Stimulated activated CD4-positive, alpha-beta T cell treated with anti-CD3 and anti-CD28 coated beads, Interleukin-12 subunit alpha, Interleukin-12 subunit beta, amount 100 ng/mL, for 48 hours (primary cell): ENCODE results near the gene NR3C2.

Source experiments
- DNase-seq, 3 donors: peaks; one replicate each; pipeline ENCODE4 v3.0.0-alpha.2; 2020; ENCODE audit warnings: low read depth in 2 of 3, low spot score in 1 of 3

NR3C2 gene

DNA sequence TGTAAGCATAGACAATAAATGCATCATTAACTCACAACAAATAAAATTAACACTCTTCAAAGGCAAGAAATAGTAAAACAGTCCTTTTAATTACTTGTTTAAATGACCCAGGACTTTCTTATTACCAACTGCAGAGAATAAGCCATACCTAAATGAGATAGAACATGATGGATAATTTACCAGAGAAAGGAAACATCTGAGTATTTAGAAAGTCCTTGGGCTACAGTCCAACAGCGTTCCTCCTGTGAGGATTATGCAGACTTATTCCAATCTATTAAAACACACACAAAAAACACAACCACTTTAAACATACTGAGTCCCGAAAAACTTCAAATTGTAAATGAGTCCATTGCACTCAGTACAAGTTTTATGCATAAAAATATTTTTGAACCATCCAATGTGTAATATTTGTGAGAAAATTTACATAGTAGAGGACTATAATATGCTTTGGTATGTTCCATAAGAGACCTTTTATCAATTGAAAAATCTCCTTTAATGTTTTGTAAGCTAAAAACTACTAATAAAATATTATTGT is 129.2 kb downstream of the NR3C2 start:
- no peak for DNase-seq

- no peak for DNase-seq
These were observed 130.7 kb downstream of the NR3C2 start for GRCh38 chr4:148311526-148311925.

DNA sequence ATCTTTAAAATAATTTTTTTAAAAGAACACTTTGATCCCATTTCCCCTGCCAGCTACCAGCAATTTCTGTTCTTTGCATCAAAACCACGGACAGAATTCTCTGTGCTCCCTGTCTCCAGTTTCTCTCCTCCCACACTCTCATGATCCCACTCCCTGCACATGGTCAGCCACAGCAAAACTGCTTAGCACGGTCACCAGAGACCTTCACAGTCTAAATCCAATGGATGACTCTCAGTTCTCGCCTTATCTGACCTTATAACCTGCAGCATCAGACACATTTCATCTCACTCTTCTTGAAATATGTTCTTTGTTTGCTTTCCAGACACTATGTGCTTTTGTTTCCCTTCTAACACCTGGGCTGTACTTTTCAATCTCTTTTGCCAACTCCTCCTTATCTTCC is 131.5 kb downstream of the NR3C2 start:
- DNase-seq: no peak

DNA sequence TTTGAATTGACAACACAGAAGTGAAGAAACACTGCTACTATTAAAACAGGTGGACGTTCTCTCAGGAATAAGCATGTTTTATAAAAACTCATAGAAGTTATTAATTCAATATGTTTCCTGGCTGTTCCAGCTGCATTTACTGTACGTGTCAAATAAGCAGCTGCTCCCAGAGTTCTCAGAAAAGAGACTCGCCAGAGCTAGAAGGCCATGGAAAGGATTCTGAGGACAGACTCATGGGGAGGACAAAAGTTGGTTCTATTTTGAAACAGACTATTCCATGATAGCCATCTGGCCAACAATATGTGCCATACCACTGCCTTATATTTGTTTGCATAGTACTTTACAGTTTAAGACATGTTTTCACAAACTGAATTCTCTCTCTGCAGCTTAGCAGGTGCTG is 136.5 kb downstream of the NR3C2 start:
- DNase-seq: no peak

DNA sequence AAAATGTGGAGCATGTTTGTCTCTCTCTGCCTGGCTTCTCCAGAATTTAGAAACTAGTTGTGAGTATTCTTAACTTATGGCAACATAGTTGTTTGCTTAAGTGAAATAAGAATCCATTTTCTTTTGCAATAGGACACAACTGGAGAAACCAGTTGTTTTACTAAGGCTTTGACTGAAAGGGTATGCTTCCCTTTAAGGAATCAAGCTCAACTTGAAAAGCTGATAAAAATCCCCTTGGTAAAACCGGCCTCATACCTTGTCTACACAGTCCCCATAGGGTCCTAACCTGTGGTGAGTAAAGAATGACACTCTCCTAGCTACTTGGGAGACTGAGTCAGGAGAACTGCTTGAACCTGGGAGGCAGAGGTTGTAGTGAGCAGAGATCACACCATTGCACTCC is 139.8 kb downstream of the NR3C2 start:
- DNase-seq: no peak

DNA sequence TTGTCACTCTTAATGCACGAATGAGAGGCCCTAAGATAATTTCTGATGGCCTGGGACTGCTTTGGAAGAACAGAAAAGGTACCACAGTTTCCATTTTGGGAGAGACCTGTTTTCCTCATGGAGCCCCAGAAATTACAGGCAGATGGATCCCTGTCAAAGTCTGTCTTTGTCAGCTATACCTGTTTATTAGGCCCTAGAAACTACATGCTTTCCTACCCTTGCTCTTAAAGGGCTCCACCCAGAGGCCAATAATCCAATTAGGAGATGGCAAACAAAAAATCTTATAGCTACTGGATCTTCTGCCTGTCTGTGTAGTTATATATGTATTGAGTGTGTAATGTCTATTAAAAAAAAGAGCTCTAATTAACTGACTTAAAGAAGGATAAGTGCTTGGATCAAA is 141.3 kb downstream of the NR3C2 start:
- no peak for DNase-seq

- no peak for DNase-seq
These were observed 142.9 kb downstream of the NR3C2 start for GRCh38 chr4:148299337-148299736.

DNA sequence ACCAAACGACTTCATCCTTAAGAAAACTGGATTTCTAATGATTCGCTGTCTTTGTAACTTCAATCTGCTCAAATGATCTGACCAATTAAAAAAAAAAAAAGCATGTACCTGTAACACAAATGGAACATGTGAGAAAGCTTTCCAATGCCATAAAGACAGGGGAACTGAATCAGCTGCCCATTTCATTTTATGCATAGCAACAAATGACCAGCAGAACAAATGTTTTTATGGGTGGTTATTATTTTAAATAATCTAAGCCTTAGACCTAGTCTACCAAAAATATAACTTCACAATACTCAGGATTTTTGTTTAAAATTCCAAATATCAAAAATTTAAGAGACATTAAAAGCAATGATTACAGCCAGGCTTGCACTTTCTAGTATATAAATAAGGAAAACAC is 145.7 kb downstream of the NR3C2 start:
- DNase-seq: no peak

GRCh38 chr4:148295642-148296041 is 146.6 kb downstream of the NR3C2 start:
- DNase-seq: no peak

DNA sequence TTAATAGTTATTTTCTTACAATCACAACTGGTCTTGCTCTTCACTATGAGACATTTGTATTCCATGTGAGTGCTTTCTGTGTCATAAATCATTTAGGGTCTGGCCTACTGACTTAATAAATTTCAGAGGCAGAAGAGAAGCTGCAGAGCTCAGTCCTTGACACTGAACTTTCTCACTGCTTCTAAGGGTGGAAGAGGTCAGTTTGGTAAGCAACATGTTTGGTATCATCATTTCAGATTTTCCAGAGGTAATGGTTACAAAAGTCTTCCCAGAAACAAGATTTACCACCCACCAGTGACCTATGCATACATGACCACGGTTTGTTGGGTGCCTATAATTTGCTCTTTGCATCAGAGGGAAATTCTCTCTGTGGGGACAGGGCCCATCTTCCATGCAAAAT is 148.6 kb downstream of the NR3C2 start:
- DNase-seq: no peak

DNA sequence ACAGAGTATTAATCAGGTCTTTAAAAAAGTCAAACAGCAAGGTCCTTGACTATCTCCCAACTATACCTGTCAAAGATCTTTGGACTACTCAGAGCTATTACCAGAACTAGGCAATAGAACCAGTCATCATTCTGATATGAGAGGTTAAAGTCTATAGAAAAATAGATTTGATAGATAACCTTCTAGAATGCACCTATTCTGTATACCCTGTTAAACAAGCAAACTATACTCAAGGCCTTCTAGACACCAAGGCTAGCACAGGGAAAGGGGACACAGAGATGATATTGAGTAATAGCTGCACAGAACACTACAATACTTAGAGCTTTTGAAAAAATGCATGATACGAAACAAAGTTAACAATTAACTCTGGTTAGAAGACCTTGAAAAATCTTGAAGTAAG is 149.5 kb downstream of the NR3C2 start:
- no peak for DNase-seq

GRCh38 chr4:148289740-148290139 is 152.5 kb downstream of the NR3C2 start:
- DNase-seq: no peak

DNA sequence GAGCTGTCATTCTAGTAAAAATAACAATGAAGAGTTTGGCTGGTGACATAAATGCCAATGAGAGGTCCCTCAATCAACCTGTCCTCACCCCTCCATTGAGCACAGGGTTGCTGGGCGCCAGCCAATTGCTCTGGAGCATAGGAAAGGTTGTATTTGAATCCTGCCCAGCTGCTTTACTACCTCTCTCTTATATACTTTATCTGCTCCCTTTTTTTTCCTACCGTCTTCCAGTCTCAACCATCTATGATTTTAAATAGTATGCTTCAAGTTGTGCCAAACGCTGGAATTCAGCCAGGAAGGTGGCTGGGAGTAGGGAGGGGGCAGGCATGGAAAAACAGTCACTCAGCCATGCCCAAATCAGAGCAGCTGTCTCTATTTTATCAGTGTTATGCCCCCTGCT is 153.8 kb downstream of the NR3C2 start:
- no peak for DNase-seq

DNA sequence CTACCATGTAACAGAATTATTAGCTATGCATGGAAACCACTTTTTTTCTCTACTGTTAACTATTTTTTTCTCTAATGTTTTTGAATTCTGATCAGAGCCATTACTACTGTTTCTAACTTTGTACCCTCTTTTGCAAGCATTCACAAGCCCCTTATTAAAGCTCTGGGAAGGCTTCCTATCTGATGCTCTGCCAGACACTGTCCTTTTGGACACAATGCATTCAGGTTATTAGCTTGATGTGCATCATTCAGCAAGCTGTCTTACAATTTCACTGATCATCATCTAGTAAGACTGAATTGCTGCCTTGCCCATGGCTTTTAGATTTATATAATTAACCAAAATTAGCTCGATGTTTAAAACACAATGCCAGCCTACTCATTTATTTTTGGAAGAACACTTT is 155.1 kb downstream of the NR3C2 start:
- DNase-seq: no peak

DNA sequence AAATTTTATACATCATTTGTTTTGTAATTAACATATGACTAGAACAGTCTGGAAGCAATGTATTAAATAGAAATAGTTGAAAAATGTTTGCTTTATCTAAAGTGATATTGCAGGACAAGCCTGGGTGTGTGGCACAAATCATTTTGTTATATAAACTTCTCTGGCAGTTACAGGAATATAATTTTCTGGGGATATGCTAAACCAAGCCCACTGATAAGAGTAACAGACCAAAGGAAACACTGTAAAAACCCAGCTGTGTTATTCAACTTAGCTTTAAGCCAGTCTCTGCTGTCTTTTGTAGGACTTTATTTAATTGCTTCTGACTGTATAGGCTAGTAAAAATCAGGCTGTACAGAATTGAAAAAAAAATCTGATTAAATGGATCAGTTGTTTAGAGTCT is 156.2 kb downstream of the NR3C2 start:
- DNase-seq: no peak

- no peak for DNase-seq
These were observed 158.5 kb downstream of the NR3C2 start for GRCh38 chr4:148283665-148284064.

- DNase-seq: no peak
These were observed 163.9 kb downstream of the NR3C2 start for GRCh38 chr4:148278310-148278709.

DNA sequence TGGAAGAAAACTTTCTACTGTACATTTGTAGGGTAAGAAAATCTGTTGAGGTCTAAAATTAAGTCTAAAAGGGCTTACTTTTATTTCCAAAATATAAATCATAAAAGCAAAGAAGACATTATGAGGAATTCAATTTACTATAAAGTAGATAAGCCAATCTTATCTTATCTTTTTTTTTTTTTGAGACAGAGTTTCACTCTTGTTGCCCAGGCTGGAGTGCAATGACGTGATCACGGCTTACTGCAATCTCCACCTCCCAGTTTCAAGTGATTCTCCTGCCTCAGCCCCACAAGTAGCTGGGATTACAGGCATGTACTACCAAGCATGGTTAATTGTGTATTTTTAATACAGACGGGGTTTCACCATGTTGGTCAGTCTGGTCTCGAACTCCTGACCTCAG is 166.9 kb downstream of the NR3C2 start:
- no peak for DNase-seq

- no peak for DNase-seq
These were observed 168.7 kb downstream of the NR3C2 start for GRCh38 chr4:148273501-148273986.

DNA sequence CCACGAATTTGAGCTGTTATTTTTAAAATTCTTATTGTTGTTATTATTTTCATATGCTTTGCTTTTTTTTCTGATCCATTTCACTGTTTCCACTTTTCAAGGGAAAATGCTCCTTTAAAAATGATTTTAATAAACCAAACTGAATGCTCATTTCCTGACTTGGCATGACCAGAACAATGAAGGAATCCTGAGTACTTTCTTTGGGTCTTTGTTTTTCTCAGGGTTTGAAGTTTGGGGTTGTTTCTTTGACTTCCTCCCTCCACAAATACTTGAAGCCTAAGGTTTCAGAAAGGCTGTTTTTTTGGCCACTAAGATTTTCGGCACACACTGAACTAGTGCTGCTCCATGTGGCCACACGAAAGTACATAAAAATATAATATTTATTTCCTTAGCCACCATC is 171.0 kb downstream of the NR3C2 start:
- DNase-seq: no peak

GRCh38 chr4:148270630-148271029 is 171.6 kb downstream of the NR3C2 start:
- DNase-seq: no peak

DNA sequence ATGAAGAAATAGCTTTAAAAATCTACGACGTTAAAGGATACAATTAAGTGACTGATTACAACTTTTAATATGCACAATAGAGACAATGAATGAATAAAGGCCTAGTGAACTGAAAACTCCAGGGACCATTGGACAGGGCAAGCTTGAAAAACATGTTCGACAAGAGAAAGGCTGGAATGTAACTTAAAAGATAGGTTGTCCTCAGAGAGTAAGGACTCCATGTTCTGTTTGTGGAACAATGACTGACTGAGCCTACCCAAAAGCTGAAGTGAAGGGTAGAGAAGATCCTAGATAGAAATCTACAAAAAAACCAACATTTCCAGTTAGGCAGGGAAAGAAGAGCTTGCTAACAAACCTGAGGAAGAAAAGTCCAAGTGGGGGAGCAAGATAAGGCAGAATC is 173.4 kb downstream of the NR3C2 start:
- DNase-seq: no peak

GRCh38 chr4:148266921-148267320 is 175.3 kb downstream of the NR3C2 start:
- DNase-seq: no peak

DNA sequence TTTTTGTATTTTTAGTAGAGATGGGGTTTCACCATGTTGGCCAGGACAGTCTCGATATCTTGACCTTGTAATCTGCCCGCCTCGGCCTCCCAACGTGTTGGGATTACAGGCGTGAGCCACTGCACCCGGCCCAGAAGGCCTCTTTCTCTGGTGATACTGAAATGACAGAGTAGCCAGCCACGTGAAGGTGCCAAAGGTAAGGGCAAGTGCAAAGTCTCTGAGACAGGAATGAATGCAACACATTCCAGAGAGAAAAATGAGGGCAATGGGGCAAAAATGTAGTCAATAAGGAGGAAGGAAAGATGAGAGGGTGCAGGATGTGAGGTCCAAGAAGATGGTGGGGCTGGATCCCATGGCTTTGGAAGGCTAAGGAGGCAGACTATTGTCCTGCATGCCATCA is 176.0 kb downstream of the NR3C2 start:
- no peak for DNase-seq
